WI38 (cell line): ENCODE data around the gene HAUS8.

Experiments
- H3K4me3 ChIP-seq: 2 replicates; pipeline ENCODE4 v1.5.1; 2011; ENCODE audit warnings: low read depth, mild to moderate bottlenecking, control low read depth, low read length
- TF ChIP-seq, protein P1 (sequence below): IDR thresholded peaks from 2 replicates; pipeline ENCODE4 v1.5.1; 2012; ENCODE audit warnings: low read depth, mild to moderate bottlenecking, control low read depth, low read length

Gene HAUS8

DNA sequence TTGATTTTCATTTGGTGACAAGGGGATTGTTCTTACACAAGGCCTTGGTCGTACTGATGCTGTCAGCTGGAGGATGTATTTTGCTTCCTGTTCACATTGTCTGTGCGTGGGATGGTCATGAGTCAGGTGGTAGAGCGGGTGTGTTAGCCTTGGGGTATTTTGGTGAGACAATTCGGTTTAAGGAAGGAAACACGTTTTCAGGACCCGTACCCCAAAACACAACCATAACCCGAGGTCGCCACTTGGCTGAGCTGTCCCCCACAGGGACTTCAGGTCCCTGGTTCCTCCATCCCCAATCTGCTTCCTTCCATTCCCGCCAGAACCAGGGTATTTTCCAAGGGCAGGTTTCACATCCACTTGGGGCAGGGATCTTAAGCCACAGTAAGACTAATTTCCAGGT is 15.3 kb upstream of the HAUS8 start:
- TF ChIP-seq, protein P1, sequence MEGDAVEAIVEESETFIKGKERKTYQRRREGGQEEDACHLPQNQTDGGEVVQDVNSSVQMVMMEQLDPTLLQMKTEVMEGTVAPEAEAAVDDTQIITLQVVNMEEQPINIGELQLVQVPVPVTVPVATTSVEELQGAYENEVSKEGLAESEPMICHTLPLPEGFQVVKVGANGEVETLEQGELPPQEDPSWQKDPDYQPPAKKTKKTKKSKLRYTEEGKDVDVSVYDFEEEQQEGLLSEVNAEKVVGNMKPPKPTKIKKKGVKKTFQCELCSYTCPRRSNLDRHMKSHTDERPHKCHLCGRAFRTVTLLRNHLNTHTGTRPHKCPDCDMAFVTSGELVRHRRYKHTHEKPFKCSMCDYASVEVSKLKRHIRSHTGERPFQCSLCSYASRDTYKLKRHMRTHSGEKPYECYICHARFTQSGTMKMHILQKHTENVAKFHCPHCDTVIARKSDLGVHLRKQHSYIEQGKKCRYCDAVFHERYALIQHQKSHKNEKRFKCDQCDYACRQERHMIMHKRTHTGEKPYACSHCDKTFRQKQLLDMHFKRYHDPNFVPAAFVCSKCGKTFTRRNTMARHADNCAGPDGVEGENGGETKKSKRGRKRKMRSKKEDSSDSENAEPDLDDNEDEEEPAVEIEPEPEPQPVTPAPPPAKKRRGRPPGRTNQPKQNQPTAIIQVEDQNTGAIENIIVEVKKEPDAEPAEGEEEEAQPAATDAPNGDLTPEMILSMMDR, result no peak
- no peak overlapping the region for H3K4me3 ChIP-seq

DNA sequence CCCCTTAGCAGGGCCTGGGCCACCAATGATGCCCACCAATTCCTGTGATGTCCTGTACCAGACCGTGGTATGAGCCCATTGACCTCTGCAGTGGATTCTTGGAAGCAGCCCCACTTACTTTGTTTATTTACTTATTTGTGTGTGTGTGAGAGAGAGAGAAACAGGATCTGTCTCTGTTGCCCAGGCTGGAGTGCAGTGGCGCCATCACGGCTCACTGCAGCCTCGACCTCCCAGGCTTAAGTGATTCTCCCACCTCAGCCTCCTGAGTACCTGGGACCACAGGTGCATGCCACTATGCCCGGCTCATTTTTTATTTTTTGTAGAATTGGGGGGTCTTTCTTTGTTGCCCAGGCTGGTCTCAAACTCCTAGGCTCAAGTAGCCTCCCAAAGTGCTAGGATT is 13.3 kb upstream of the HAUS8 start:
- TF ChIP-seq, protein P1, result no peak
- no peak overlapping the region for H3K4me3 ChIP-seq

DNA sequence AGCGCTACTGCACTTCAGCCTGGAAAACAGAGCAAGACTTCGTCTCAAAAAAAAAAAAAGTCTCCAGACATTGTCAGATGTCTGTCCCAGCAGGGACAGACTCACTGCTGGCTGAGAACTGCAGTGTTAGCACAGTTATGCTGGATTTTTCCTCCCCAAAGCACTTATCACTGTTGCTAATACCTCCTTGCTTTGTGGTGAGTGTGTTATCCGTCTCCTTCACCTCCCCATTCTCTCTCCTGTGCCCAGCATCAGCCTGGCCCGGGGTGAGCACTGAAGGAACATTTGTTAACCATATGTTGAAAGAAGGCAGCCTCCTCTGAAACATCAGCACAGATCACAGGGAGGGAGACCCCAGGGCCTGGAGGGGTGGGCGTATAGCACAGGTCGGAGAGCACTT is 11.6 kb upstream of the HAUS8 start:
- no peak overlapping the region for H3K4me3 ChIP-seq
- TF ChIP-seq, protein P1, result no peak

DNA sequence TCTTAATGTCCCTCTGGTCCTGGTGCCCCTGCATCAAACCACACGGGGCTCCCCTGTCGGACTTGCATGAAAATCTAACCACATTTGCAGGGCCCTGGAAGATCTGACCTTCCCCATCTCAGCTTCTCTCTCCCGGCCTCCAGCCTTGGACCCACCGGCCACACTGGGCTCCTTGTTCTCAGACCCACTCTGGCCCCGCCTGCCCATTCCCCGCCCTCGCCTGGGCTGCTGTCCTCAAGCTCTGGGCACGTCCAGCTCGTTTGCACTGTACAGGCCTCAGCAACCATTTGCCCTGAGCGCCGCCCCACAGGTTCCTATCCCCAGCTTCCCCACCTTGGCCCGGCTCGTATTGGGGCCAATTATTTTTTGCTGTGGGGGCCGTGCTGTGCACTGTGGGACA is 10.9 kb upstream of the HAUS8 start:
- TF ChIP-seq, protein P1, result no peak
- H3K4me3 ChIP-seq, result no peak overlapping the region

DNA sequence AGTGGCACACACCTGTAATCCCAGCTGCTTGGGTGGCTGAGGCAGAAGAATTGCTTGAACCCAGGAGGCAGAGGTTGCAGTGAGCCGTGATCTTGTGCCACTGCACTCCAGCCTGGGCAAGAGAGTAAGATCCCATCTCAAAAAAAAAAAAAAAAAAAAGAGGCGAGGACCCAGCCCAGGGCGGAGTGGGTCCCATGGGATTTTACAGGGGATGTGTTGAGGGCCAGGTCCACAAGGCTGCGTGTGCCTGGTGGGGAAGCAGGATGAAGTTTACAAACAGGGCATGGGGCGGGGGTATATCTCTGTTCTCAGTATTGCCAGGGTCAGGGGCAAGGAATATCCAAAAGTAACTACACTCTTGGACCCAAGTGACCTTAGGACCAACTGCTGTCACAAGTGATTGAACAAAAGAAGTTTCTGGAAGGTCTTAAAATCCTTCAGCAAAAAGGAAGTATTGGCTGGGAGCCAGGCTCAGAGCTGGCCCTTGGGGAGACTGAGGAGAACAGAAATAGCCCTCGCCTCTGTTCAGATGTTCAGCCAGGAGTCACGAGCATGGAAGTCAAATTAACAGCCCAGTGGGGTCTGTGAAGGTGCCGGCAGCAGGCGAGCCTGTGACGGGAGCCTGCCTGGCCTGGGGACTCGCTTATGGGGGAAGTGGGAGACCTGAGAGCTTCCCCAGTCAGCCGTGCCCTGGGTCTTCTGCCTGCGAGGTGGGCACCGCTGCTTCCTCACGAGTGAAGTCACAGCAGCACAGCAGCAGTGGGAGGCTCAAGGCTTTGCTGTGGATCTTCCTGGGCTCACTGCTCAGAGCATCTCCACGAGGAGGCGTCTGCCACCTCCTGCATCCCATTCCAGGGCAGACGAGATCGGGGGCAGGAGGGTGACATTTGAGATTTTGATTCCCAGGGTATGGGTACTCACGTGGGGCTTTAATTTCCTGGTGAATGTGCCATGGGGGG is 6.7 kb upstream of the HAUS8 start:
- no peak overlapping the region for H3K4me3 ChIP-seq
- TF ChIP-seq, protein P1, result no peak

DNA sequence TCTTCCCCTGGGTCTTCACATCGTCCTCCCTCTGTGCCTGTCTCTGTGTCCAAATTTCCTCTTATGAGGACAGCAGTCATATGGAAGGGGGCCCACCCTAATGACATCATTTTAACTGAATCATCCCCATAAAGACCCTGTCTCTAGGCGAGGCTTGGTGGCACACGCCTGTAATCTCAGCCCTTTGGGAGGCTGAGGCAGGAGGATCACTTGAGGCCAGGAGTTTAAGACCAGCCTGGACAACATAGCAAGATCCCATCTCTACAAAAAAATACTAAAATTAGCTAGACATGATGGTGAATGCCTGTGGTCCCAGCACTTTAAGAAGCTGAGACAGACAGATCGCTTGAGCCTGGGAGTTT is 5.2 kb upstream of the HAUS8 start:
- H3K4me3 ChIP-seq, result 0 out of 2 replicates have a peak overlapping the region, but pooled peaks have one; percentile 23
- TF ChIP-seq, protein P1, result no peak

DNA sequence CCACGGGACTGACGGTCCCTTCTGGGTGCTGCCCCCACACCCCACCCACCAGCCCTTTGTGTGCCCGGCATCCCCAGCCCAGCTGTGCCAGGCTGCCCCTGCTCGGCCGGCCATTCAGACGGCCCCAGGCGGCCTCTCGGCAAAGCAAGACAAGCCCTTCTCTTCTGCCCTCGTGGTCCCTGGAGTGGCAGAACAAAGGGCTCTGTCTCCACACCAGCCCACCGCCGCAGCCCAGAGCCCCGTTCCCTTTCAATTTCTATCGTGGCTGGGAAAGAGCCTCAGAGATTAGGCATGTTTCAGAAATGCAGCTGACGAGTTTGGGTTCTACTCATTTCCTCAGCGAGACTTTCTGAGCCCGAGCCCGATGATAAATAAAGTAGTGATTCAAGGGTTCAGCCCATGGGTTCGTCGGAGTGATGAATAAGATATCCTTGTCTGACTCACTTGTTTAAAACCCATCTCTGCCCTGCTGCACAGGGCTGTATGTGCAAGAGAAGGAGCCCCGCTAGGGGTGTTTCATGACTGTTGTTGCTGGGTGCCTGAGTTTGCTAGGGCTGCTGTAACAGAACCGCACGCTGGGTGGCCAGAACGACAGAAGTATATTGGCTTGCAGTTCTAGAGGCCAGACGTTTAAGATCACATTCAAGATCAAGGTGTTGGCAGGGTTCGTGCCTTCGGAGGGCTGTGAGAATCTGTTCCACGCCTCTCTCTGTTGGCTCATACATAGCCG is 4.6 kb upstream of the HAUS8 start:
- TF ChIP-seq, protein P1, result peak; percentile 65
- H3K4me3 ChIP-seq, result peak overlapping the region; percentile 75
